Measurements from ENCODE around the gene RASGEF1C. TPM values are rescaled to one million over a fixed set of nuclear protein-coding genes. Genes with fewer than 3 reads are reported as not detected.
A peak's percentile ranks its signal among the peaks of the same experiment; 100 is the strongest.

RASGEF1C gene
- polyA plus RNA-seq, 3 donors = not detected

- Histone ChIP-seq H3K27me3 (ENCODE audit: control insufficient read depth in 2 of 2, insufficient read depth in 2 of 2, low read length in 2 of 2) (no peaks in the 10 kb centered on the region), H3K79me2 (ENCODE audit: insufficient read depth, low read length) (no peaks in the 10 kb centered on the region), H4K20me1 (ENCODE audit: insufficient read depth, low read length) (no peaks in the 10 kb centered on the region), H3K4me2 (replicated peaks; ENCODE audit: extremely low read depth, low read length, poor library complexity, severe bottlenecking) (no peak overlapping the region), H3K4me3 (replicated peaks in 1 of 3; ENCODE audit: low read depth in 2 of 3, low read length in 3 of 3) (no peak overlapping the region), H3K27ac (ENCODE audit: low read depth in 1 of 2, low read length in 2 of 2) (no peak overlapping the region), H3K4me1 (ENCODE audit: control insufficient read depth in 1 of 2, insufficient read depth in 2 of 2, low read length in 2 of 2) (peaks cover 3 to 5% of the 10 kb centered on the region in 2 donors), H3K36me3 (replicated peaks in 1 of 2; ENCODE audit: control insufficient read depth in 1 of 2, insufficient read depth in 2 of 2, low read length in 2 of 2) (no peaks in the 10 kb centered on the region), H3K9ac (ENCODE audit: insufficient read depth, low read length, poor library complexity, severe bottlenecking) (no peak overlapping the region), H3K9me3 (replicated peaks in 1 of 2; ENCODE audit: control insufficient read depth in 1 of 2, insufficient read depth in 1 of 2, low read length in 2 of 2) (no peaks in the 10 kb centered on the region), H2AFZ (ENCODE audit: insufficient read depth, low read depth, low read length, poor library complexity, severe bottlenecking) (no peak overlapping the region)
- Mint-ChIP-seq H3K36me3 (no peaks in the 10 kb centered on the region), H3K27me3 (ENCODE audit: low read depth in 3 of 3) (peaks cover 0 to 10% (median 10%) of the 10 kb centered on the region in 3 donors), H3K9me3 (no peaks in the 10 kb centered on the region), H3K27ac (peak overlapping the region in 2 of 7 donors; percentile 7 to 50), H3K4me1 (peaks cover 10% of the 10 kb centered on the region), H3K4me3 (peak overlapping the region in 1 of 2 donors; percentile 36)
- no peak for TF ChIP-seq CTCF (IDR thresholded peaks at IDR 0.05)
- DNase-seq = peak; percentile 30 to 52 (median 45)
- 32% methylated on average over 9 of the region's 13 CpGs for WGBS (ENCODE audit: insufficient coverage)
- intact Hi-C loops (cut with micrococcal nuclease) = no loop called here
These were observed 73.7 kb downstream of the RASGEF1C start for GRCh38 chr5:180135128-180135955.

- no peak for DNase-seq
- H3K9me3 Mint-ChIP-seq = no peaks in the 10 kb centered on the region
- no peak overlapping the region for H3K27ac ChIP-seq (ENCODE audit: low read depth in 1 of 2, low read length in 2 of 2)
- H4K20me1 ChIP-seq (ENCODE audit: insufficient read depth, low read length) = no peaks in the 10 kb centered on the region
- no peak overlapping the region for H3K4me3 Mint-ChIP-seq
- H3K79me2 ChIP-seq (ENCODE audit: insufficient read depth, low read length) = no peaks in the 10 kb centered on the region
- H3K4me1 Mint-ChIP-seq = peaks cover 10% of the 10 kb centered on the region
- no peak overlapping the region for H3K9ac ChIP-seq (ENCODE audit: insufficient read depth, low read length, poor library complexity, severe bottlenecking)
- peak overlapping the region in 3 of 7 donors; percentile 9 to 64 (median 31) for H3K27ac Mint-ChIP-seq
- H3K4me3 ChIP-seq (replicated peaks in 1 of 3; ENCODE audit: low read depth in 2 of 3, low read length in 3 of 3) = no peak overlapping the region
- peaks cover 0 to 10% (median 10%) of the 10 kb centered on the region in 3 donors for H3K27me3 Mint-ChIP-seq (ENCODE audit: low read depth in 3 of 3)
- no peaks in the 10 kb centered on the region for H3K27me3 ChIP-seq (ENCODE audit: control insufficient read depth in 2 of 2, insufficient read depth in 2 of 2, low read length in 2 of 2)
- intact Hi-C loops (cut with micrococcal nuclease) = loop anchor here in 1 of 2 donors (5.0 kb wide), 1 partner anchor 183 kb away; no protein-coding TSS in a partner anchor
- no peaks in the 10 kb centered on the region for H3K9me3 ChIP-seq (replicated peaks in 1 of 2; ENCODE audit: control insufficient read depth in 1 of 2, insufficient read depth in 1 of 2, low read length in 2 of 2)
- no peak overlapping the region for H2AFZ ChIP-seq (ENCODE audit: insufficient read depth, low read depth, low read length, poor library complexity, severe bottlenecking)
- H3K4me1 ChIP-seq (ENCODE audit: control insufficient read depth in 1 of 2, insufficient read depth in 2 of 2, low read length in 2 of 2) = peaks cover 3 to 5% of the 10 kb centered on the region in 2 donors
- no peaks in the 10 kb centered on the region for H3K36me3 ChIP-seq (replicated peaks in 1 of 2; ENCODE audit: control insufficient read depth in 1 of 2, insufficient read depth in 2 of 2, low read length in 2 of 2)
- 90% methylated on average over 5 of the region's 9 CpGs for WGBS (ENCODE audit: insufficient coverage)
- H3K4me2 ChIP-seq (replicated peaks; ENCODE audit: extremely low read depth, low read length, poor library complexity, severe bottlenecking) = no peak overlapping the region
- H3K36me3 Mint-ChIP-seq = no peaks in the 10 kb centered on the region
- no peak for TF ChIP-seq CTCF (IDR thresholded peaks at IDR 0.05)
These were observed 75.0 kb downstream of the RASGEF1C start for GRCh38 chr5:180133971-180134508.
